H9 (cell line): ENCODE measurements around the gene CAMK2N2. TPM values are rescaled to one million over a fixed set of nuclear protein-coding genes. Genes with fewer than 3 reads are reported as not detected.
A peak's percentile ranks its signal among the peaks of the same experiment; 100 is the strongest.

Experiments used
- DNase-seq: peaks from one replicate; pipeline ENCODE4 v3.0.0-alpha.2; 2017
- H2AFZ ChIP-seq: one replicate; pipeline ENCODE4 v1.6.1; 2013; ENCODE audit warnings: mild to moderate bottlenecking, low read length, control low read depth, moderate library complexity
- H2AK5ac ChIP-seq: 2 replicates; pipeline ENCODE4 v1.6.1; 2013; ENCODE audit warnings: low read length, control low read depth, mixed read lengths; ENCODE audit not compliant: insufficient read length
- H2BK120ac ChIP-seq: one replicate; pipeline ENCODE4 v1.6.1; 2013; ENCODE audit warnings: low read depth, mild to moderate bottlenecking, low read length, control low read depth, inconsistent platforms; ENCODE audit not compliant: poor library complexity, severe bottlenecking
- H2BK12ac ChIP-seq: 2 replicates; pipeline ENCODE4 v1.6.1; 2013; ENCODE audit warnings: low read length, control low read depth, mixed read lengths, low read depth; ENCODE audit not compliant: insufficient read length
- H2BK15ac ChIP-seq: 2 replicates; pipeline ENCODE4 v1.6.1; 2013; ENCODE audit warnings: low read depth, low read length, control low read depth
- H2BK20ac ChIP-seq: one replicate; pipeline ENCODE4 v1.6.1; 2013; ENCODE audit warnings: low read depth, mild to moderate bottlenecking, low read length, control low read depth, inconsistent platforms; ENCODE audit not compliant: poor library complexity, severe bottlenecking
- H2BK5ac ChIP-seq: 2 replicates; pipeline ENCODE4 v1.6.1; 2013; ENCODE audit warnings: low read length, control low read depth, mixed read lengths; ENCODE audit not compliant: insufficient read length
- H3K14ac ChIP-seq: 2 replicates; pipeline ENCODE4 v1.6.1; 2013; ENCODE audit warnings: low read length, control low read depth; ENCODE audit not compliant: insufficient read depth
- H3K18ac ChIP-seq: 2 replicates; pipeline ENCODE4 v1.6.1; 2013; ENCODE audit warnings: low read depth, mild to moderate bottlenecking, mixed read lengths, low read length, control low read depth; ENCODE audit not compliant: insufficient read length
- H3K23ac ChIP-seq: 2 replicates; pipeline ENCODE4 v1.6.1; 2013; ENCODE audit warnings: low read length, control low read depth, mixed read lengths, low read depth; ENCODE audit not compliant: insufficient read length
- H3K23me2 ChIP-seq: 2 replicates; pipeline ENCODE4 v1.6.1; 2013; ENCODE audit warnings: low read depth, mild to moderate bottlenecking, mixed read lengths, low read length, control low read depth; ENCODE audit not compliant: insufficient read length, poor library complexity, severe bottlenecking
- H3K27ac ChIP-seq: 2 replicates; pipeline ENCODE4 v1.5.1; 2013; ENCODE audit warnings: low read length, control low read depth, mixed read lengths, low read depth; ENCODE audit not compliant: insufficient read length
- H3K27me3 ChIP-seq: 2 replicates; pipeline ENCODE4 v1.6.1; 2013; ENCODE audit warnings: low read length, control low read depth, inconsistent platforms; ENCODE audit not compliant: insufficient read depth
- H3K4ac ChIP-seq: 2 replicates; pipeline ENCODE4 v1.6.1; 2013; ENCODE audit warnings: low read depth, mild to moderate bottlenecking, control low read depth, inconsistent platforms, low read length, moderate library complexity
- H3K4me1 ChIP-seq: 2 replicates; pipeline ENCODE4 v1.6.1; 2013; ENCODE audit warnings: low read length, control low read depth, inconsistent platforms; ENCODE audit not compliant: insufficient read depth
- H3K4me2 ChIP-seq: 2 replicates; pipeline ENCODE4 v1.6.1; 2013; ENCODE audit warnings: low read length, control low read depth, mixed read lengths; ENCODE audit not compliant: insufficient read length, insufficient read depth
- H3K56ac ChIP-seq: 2 replicates; pipeline ENCODE4 v1.6.1; 2013; ENCODE audit warnings: low read depth, mild to moderate bottlenecking, mixed read lengths, low read length, control low read depth; ENCODE audit not compliant: insufficient read length
- H3K79me1 ChIP-seq: 2 replicates; pipeline ENCODE4 v1.6.1; 2013; ENCODE audit warnings: low read depth, mild to moderate bottlenecking, moderate library complexity, low read length, control low read depth, inconsistent platforms; ENCODE audit not compliant: insufficient read depth, poor library complexity, severe bottlenecking
- H3K79me2 ChIP-seq: 2 replicates; pipeline ENCODE4 v1.6.1; 2013; ENCODE audit warnings: low read length, control low read depth, inconsistent platforms; ENCODE audit not compliant: insufficient read depth
- H3K9ac ChIP-seq: 2 replicates; pipeline ENCODE4 v1.6.1; 2013; ENCODE audit warnings: low read length, control low read depth, mixed read lengths; ENCODE audit not compliant: insufficient read length; ENCODE audit errors: extremely low read depth
- H3K9me3 ChIP-seq: one replicate; pipeline ENCODE4 v1.6.1; 2013; ENCODE audit warnings: low read depth, low read length, inconsistent platforms; ENCODE audit not compliant: control insufficient read depth
- H3T11ph ChIP-seq: one replicate; pipeline ENCODE4 v1.6.1; 2013; ENCODE audit warnings: mild to moderate bottlenecking, low read length, control low read depth, inconsistent platforms
- H4K20me1 ChIP-seq: one replicate; pipeline ENCODE4 v1.6.1; 2013; ENCODE audit not compliant: control insufficient read depth, insufficient read length, insufficient read depth
- H4K5ac ChIP-seq: 2 replicates; pipeline ENCODE4 v1.6.1; 2013; ENCODE audit warnings: low read depth, mild to moderate bottlenecking, mixed read lengths, low read length, control low read depth; ENCODE audit not compliant: insufficient read length
- H4K8ac ChIP-seq: replicated peaks from 2 replicates; pipeline ENCODE4 v1.6.1; 2013; ENCODE audit warnings: low read length, control low read depth, mixed read lengths, low read depth; ENCODE audit not compliant: insufficient read length
- H4K91ac ChIP-seq: 2 replicates; pipeline ENCODE4 v1.6.1; 2013; ENCODE audit warnings: low read depth, mild to moderate bottlenecking, moderate library complexity, mixed read lengths, low read length, control low read depth; ENCODE audit not compliant: insufficient read length
- H3K27ac Mint-ChIP-seq, 3 experiments: 2 replicates in 2 of 3; 3 replicates in 1 of 3; pipeline ENCODE4 v1.8.0; 2020 to 2021; ENCODE audit warnings: mixed read lengths in 3 of 3, mild to moderate bottlenecking in 1 of 3, moderate library complexity in 1 of 3
- H3K27me3 Mint-ChIP-seq: 2 replicates; pipeline ENCODE4 v1.8.0; 2021; ENCODE audit warnings: low read depth, mild to moderate bottlenecking, moderate library complexity, mixed read lengths
- H3K36me3 Mint-ChIP-seq, 3 experiments: 2 replicates in 2 of 3; 3 replicates in 1 of 3; pipeline ENCODE4 v1.8.0; 2020 to 2021; ENCODE audit warnings: low read depth in 3 of 3, mixed read lengths in 3 of 3; ENCODE audit not compliant: insufficient read depth in 1 of 3
- H3K4me1 Mint-ChIP-seq, 2 experiments: 2 replicates each; pipeline ENCODE4 v1.8.0; 2020; ENCODE audit warnings: mixed read lengths in 2 of 2
- H3K4me3 Mint-ChIP-seq, 2 experiments: 2 replicates in 1 of 2; 3 replicates in 1 of 2; pipeline ENCODE4 v1.8.0; 2020 to 2021; ENCODE audit warnings: mild to moderate bottlenecking in 2 of 2, mixed read lengths in 2 of 2, moderate library complexity in 1 of 2
- H3K9me3 Mint-ChIP-seq, 2 experiments: 2 replicates in 1 of 2; 3 replicates in 1 of 2; pipeline ENCODE4 v1.8.0; 2020; ENCODE audit warnings: mild to moderate bottlenecking in 2 of 2, mixed read lengths in 2 of 2, moderate library complexity in 1 of 2
- CTCF ChIP-seq: fragments of 200-600 bp; sonication (generic); conservative IDR thresholded peaks from 3 replicates; pipeline ENCODE4 v1.8.0; 2021; ENCODE audit warnings: antibody characterized with exemption, mild to moderate bottlenecking
- WGBS: extraction: QIAGEN DNeasy Blood & Tissue Kit; methylation state at CpG from one replicate; pipeline ENCODE4 v1.1.7; 2013; ENCODE audit warnings: missing lambda C conversion rate, low lambda C conversion rate, mixed read lengths; ENCODE audit not compliant: insufficient read length; ENCODE audit errors: extremely low coverage; 5-methylcytosine and 5-hydroxymethylcytosine counted together
- total RNA-seq: library from RNA; stranded (reverse); gene quantifications from 2 replicates; pipeline ENCODE4 v1.2.1, GENCODE V29; 2021

CAMK2N2 gene
- total RNA-seq, 1 experiment from 2014 or later: 12.6 TPM

GRCh38 chr3:184284696-184285095 is 23.3 kb upstream of the CAMK2N2 start:
- Histone ChIP-seq H2BK5ac (no peak overlapping the region), H3K4me2 (no peak overlapping the region), H4K91ac (no peak overlapping the region), H2AK5ac (no peak overlapping the region), H3K14ac (no peak overlapping the region), H4K5ac (no peak overlapping the region), H3K18ac (no peak overlapping the region), H2BK15ac (no peak overlapping the region), H3K4ac (no peak overlapping the region), H4K8ac (no peak overlapping the region), H3K9ac (no peak overlapping the region), H3T11ph (no peak overlapping the region), H3K79me1 (no peaks in the 10 kb centered on the region), H2BK120ac (no peak overlapping the region), H3K23ac (no peak overlapping the region), H3K9me3 (no peaks in the 10 kb centered on the region), H2AFZ (no peak overlapping the region), H3K27me3 (no peaks in the 10 kb centered on the region), H2BK12ac (no peak overlapping the region), H3K56ac (no peak overlapping the region), H2BK20ac (no peak overlapping the region), H4K20me1 (no peaks in the 10 kb centered on the region), H3K23me2 (no peaks in the 10 kb centered on the region), H3K79me2 (no peaks in the 10 kb centered on the region), H3K4me1 (no peaks in the 10 kb centered on the region), H3K27ac (no peak overlapping the region)
- Mint-ChIP-seq H3K4me1 (peaks cover 0 to 5% of the 10 kb centered on the region in 2 experiments; a peak in 1 of 4 replicates), H3K27me3 (peaks cover 12% of the 10 kb centered on the region), H3K36me3 (no peaks in the 10 kb centered on the region; a peak in 1 of 7 replicates), H3K27ac (no peak overlapping the region), H3K9me3 (no peaks in the 10 kb centered on the region), H3K4me3 (peak overlapping the region in 1 of 2 experiments; percentile 55; a peak in 2 of 5 replicates)
- DNase-seq: peak; percentile 88
- peak; percentile 75 for TF ChIP-seq CTCF
- WGBS: no CpG with 5 or more reads among the region's 4 CpGs
